ENCODE measurements around the gene GOT1. TPM values are rescaled to one million over a fixed set of nuclear protein-coding genes. Genes with fewer than 3 reads are reported as not detected.

The GOT1 gene
- polyA plus RNA-seq, 4 donors, result 25.8 to 93.4 (median 82.7) TPM

DNA sequence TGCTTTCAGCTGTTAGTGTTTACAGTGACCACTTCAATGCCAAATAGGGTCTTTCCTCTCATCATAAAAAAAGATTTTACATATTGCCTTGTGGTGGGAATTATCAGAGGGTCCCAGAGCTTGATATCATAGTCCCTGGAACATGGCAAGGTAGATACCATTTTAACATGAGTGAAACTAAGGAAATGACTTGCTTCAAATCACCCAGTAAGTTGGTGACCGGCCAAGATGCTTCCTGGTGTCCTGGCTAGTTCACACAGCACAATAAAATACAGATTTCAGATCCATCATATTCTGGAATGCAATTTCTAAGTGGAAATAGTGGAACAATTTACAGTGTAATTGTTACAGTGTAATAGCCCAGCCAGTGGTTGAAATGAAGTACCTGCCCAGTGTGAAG is 64.7 kb downstream of the GOT1 start:
- no peak for DNase-seq (ENCODE audit: low read depth in 4 of 4, low spot score in 3 of 4)

DNA sequence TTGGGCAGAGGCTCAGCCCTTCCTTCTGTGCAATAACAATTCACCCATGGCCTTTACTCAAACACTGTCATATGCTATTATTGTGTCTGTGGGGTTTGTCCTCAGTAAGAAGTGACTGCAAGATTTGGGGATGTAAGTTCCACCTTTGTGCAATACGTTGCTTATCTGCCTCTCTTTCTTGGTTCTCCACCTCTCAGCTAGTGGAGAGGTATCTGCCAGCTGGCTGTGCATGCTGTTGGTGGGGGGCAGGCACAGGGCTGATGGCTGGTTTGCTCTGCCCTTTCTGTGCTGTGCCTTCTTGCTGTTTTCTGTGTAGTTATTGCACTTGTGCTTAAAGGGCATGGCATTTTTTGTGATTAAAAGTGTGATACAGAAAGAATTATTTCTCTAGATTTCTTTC is 65.1 kb downstream of the GOT1 start:
- no peak for DNase-seq (ENCODE audit: low read depth in 4 of 4, low spot score in 3 of 4)

DNA sequence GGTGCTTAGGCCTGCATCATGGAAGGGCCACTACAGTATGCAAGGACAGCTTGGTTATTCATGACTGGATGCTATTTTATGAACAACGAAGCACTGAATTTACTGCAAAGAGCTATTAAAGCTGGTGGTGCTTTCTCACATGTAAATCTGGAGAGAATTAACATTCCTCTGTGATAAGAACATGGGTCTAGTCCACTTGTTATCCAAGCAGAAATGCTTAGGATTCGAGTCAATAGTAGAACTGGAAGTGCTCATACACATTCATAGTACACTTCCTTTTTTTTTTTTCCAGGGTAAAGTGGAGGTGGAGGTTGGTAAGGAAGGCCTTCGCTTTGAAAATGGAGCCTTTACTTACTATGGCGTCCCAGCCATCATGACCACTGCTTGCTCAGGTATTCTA is 66.3 kb downstream of the GOT1 start:
- DNase-seq (ENCODE audit: low read depth in 4 of 4, low spot score in 3 of 4), result no peak

DNA sequence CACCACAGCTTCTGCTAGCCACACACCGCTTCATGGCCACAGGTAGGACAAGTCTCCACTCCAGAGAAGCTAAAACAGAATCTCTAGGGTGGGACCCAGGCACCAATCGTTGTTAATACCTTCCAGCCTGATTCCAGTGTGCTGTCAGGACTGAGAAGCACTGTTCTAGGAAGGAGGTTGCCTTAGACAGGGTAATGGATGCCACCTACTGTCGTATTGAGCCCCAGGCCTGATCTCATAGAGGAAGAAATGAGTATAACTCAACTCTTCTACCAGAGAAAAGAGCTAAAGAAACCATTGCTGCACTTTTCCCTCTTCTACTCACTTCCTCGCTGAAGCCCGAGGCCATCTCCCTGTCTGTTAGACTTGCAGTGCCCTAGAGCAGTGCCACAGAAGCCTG is 69.5 kb downstream of the GOT1 start:
- no peak for DNase-seq (ENCODE audit: low read depth in 4 of 4, low spot score in 3 of 4)

DNA sequence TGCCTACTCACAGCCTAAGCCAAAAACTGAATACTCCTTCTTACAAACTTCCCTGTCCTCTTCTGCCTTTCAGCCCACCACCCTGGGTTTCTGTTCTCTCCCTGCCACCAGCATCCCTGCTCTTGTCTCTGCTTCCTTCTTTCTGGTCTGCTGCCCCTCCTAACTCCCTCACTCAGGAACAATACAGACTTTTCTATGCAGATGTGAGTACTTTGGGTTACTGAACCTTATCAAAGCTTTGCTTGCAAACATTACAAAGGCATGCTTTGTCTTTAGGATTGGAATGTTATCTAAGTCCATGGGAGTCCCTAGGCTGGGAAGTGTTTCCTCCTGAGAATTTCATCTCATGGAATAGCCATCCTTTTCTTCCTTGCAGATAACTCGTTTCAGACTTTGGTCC is 72.3 kb downstream of the GOT1 start:
- DNase-seq (ENCODE audit: low read depth in 4 of 4, low spot score in 3 of 4), result no peak

DNA sequence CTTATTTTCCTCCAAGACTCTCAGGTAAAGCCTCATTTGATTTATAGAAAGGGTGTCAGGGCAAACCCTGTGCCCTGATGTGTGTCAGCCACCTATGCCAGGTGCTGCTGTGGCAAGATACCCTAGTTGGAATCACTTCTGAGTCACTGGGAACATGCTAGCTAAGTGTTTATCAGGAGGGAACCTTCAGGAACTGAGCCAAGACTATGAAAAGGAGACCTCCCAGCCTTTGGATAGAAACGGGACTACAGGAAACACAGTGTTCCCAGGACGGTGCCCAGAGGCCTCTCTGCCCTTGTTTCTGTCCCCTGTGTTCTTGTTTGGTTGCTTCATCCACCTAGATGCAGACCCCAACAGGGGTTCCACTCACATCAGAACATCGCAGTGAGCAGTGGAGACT is 72.7 kb downstream of the GOT1 start:
- no peak for DNase-seq (ENCODE audit: low read depth in 4 of 4, low spot score in 3 of 4)

DNA sequence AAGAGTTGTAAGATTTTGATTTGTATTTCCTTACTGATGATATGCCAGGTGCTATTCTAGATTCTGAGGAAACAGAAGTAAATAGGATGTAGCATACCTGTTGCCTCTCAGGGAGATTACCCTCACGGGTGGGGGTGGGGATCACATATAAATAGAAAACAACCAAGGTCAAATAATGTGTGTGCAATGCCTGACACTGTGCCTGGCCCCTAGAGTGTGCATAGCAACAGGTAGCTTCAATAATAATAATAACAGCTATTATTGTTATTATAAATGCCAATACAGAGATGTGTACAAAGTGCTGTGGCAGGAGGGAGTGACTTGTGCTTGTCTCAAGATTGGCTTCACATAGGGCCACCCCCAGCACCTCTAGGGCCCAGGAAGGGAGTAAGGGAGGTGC is 77.2 kb downstream of the GOT1 start:
- DNase-seq (ENCODE audit: low read depth in 4 of 4, low spot score in 3 of 4), result no peak

DNA sequence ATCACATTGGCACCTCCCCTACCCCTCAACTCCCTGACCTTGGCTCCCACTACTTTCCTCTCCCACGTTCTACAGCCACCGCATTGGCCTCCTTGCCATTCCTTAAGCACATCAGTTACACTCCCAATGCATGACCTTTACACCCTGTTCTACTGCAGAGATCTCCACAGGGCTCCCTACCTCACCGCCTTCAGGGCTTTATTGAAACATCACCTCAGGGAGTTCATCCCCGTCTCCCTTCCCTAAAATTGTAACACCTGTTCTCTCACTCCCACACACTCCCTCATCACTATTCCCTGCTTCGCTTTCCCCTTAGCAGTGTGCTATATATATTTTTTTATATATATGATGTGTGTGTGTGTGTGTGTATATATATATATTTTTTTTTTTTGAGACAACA is 82.8 kb downstream of the GOT1 start:
- DNase-seq (ENCODE audit: low read depth in 4 of 4, low spot score in 3 of 4), result no peak

Other genes starting within 250 kb of the GOT1 start
- gene HPSE2, start 194.8 kb downstream of the GOT1 start, polyA plus RNA-seq (ENCODE audit: insufficient read length in 4 of 4), result 10 to 100 TPM in 1 of 4 donors, 1 to 10 TPM in 3; 1.3 to 12.6 (median 1.7) TPM
- 1 to 10 TPM in 3 of 4 donors, under 1 TPM in 1; 0.55 to 2.3 (median 1.7) TPM for gene CNNM1, start 101.3 kb downstream of the GOT1 start, polyA plus RNA-seq (ENCODE audit: insufficient read length in 4 of 4)
- gene NKX2-3, start 102.3 kb upstream of the GOT1 start, polyA plus RNA-seq (ENCODE audit: insufficient read length in 4 of 4), result not detected
- 10 to 100 TPM; 37.5 to 48.6 (median 42.6) TPM for gene SLC25A28, start 189.8 kb upstream of the GOT1 start, polyA plus RNA-seq (ENCODE audit: insufficient read length in 4 of 4)
- 10 to 100 TPM; 12.2 to 22.7 (median 21.2) TPM for gene ENTPD7, start 228.9 kb upstream of the GOT1 start, polyA plus RNA-seq (ENCODE audit: insufficient read length in 4 of 4)